HepG2 (cell line): ENCODE data around the gene DSCAML1. TPM values are rescaled to one million over a fixed set of nuclear protein-coding genes. Genes with fewer than 3 reads are reported as not detected.

ENCODE experiments used
- ATAC-seq: fragments of 200-7000 bp; cut with Tn5 transposase; 3 replicates; pipeline ENCODE4 v1.9.1; 2020; ENCODE audit warnings: mild to moderate bottlenecking, moderate library complexity
- BruUV-seq: library from RNA; stranded (reverse); fragments of 400-500 nt; replicated peaks from 2 replicates; lab custom pipeline; 2021; lab: Mats Ljungman, UMichigan
- CTCF ChIA-PET: fragments of 300-600 bp; formaldehyde crosslinking; extraction: SDS; loops from one replicate; lab custom pipeline; 2021; ENCODE audit warnings: low total read pairs, inconsistent platforms, low intra/inter-chr PET ratio; lab: Yijun Ruan, JAX
- POLR2A ChIA-PET: fragments of 350-600 bp; sonication (Branson Sonifier 250); formaldehyde crosslinking; loops from one replicate; lab custom pipeline; 2020; ENCODE audit warnings: antibody characterized with exemption, inconsistent platforms; lab: Yijun Ruan, JAX
- DNase-seq: peaks from one replicate; pipeline ENCODE4 v3.0.0-alpha.2; 2015; ENCODE audit warnings: low spot score
- FAIRE-seq: peaks from 3 replicates; lab custom pipeline; 2011; peaks lifted over from hg19 to GRCh38; lab: Jason Lieb, UNC
- H2AFZ ChIP-seq: one replicate; pipeline ENCODE4 v1.6.1; 2011; ENCODE audit warnings: low read length, inconsistent platforms
- H3K27ac ChIP-seq: fragments of 300-600 bp; 3 replicates; pipeline ENCODE4 v1.8.0; 2011; ENCODE audit warnings: mixed run types, mild to moderate bottlenecking, mixed read lengths, low read length, inconsistent platforms; ENCODE audit not compliant: insufficient read depth; ENCODE audit errors: extremely low read length
- H3K27me3 ChIP-seq, 2 experiments: fragments of 200-600 bp in 1 of 2; 2 replicates in 1 of 2; 3 replicates in 1 of 2; pipeline versions ENCODE4 v1.6.0 to v1.8.0; 2011; ENCODE audit warnings: low read length in 2 of 2, mild to moderate bottlenecking in 2 of 2, moderate library complexity in 2 of 2, inconsistent platforms in 1 of 2; ENCODE audit not compliant: insufficient read depth in 2 of 2, control insufficient read depth in 1 of 2
- H3K36me3 ChIP-seq, 2 experiments: fragments of 200-600 bp in 1 of 2; replicated peaks in 1 of 2; 2 replicates in 1 of 2; 3 replicates in 1 of 2; pipeline versions ENCODE4 v1.5.1 to v1.8.0; 2011; ENCODE audit warnings: low read length in 2 of 2, inconsistent platforms in 1 of 2; ENCODE audit not compliant: insufficient read depth in 2 of 2, control insufficient read depth in 1 of 2
- H3K4me1 ChIP-seq: 2 replicates; pipeline ENCODE4 v1.5.1; 2012; ENCODE audit warnings: low read length, inconsistent platforms; ENCODE audit not compliant: insufficient read depth
- H3K4me2 ChIP-seq: 2 replicates; pipeline ENCODE4 v1.6.0; 2011; ENCODE audit warnings: low read depth, low read length, inconsistent platforms
- H3K4me3 ChIP-seq, 3 experiments: fragments of 200-600 bp in 1 of 3; sonication (generic), shearing (Covaris generic) in 1 of 3; replicated peaks in 1 of 3; 2 replicates each; pipeline ENCODE4 v1.5.1; 2011 to 2016; ENCODE audit warnings: low read length in 3 of 3, inconsistent platforms in 2 of 3, low read depth in 2 of 3, mild to moderate bottlenecking in 2 of 3, control low read depth in 1 of 3, mixed read lengths in 1 of 3; ENCODE audit not compliant: insufficient read depth in 1 of 3
- H3K79me2 ChIP-seq: one replicate; pipeline ENCODE4 v1.6.1; 2011; ENCODE audit warnings: low read length, inconsistent platforms; ENCODE audit not compliant: insufficient read depth
- H3K9ac ChIP-seq: 2 replicates; pipeline ENCODE4 v1.6.0; 2011; ENCODE audit warnings: mild to moderate bottlenecking, low read depth, low read length, inconsistent platforms; ENCODE audit not compliant: insufficient read depth
- H3K9me3 ChIP-seq: 2 replicates; pipeline ENCODE4 v1.5.1; 2012; ENCODE audit warnings: mild to moderate bottlenecking, low read length
- H4K20me1 ChIP-seq: 2 replicates; pipeline ENCODE4 v1.6.0; 2011; ENCODE audit warnings: inconsistent platforms, mild to moderate bottlenecking, low read length, moderate library complexity; ENCODE audit not compliant: insufficient read depth
- AGO2 ChIP-seq: fragments of 200-400 bp; formaldehyde crosslinking; optimal IDR thresholded peaks from 2 replicates; pipeline ENCODE3; 2017; ENCODE audit warnings: mild to moderate bottlenecking, low read depth, low read length, moderate library complexity
- CREM ChIP-seq, 2 experiments: sonication (generic) in 1 of 2; formaldehyde crosslinking in 1 of 2; IDR thresholded peaks; 2 replicates each; pipeline versions ENCODE4 v1.4.0 to v1.6.1; 2016 to 2020; ENCODE audit warnings: antibody characterized with exemption in 1 of 2, mild to moderate bottlenecking in 1 of 2, missing genetic modification reagents in 1 of 2
- ELF4 ChIP-seq: sonication (generic); formaldehyde crosslinking; IDR thresholded peaks from 2 replicates; pipeline ENCODE4 v1.5.0; 2020; ENCODE audit warnings: missing genetic modification reagents, mild to moderate bottlenecking, moderate library complexity, borderline replicate concordance
- PCBP2 ChIP-seq: fragments of 200-400 bp; formaldehyde crosslinking; optimal IDR thresholded peaks from 2 replicates; pipeline ENCODE3; 2018; ENCODE audit warnings: low read length, low read depth; ENCODE audit not compliant: poor library complexity, severe bottlenecking
- PHF20 ChIP-seq: sonication (generic); formaldehyde crosslinking; IDR thresholded peaks from 2 replicates; pipeline ENCODE4 v1.5.0; 2020; ENCODE audit warnings: mild to moderate bottlenecking, missing genetic modification reagents
- RBAK ChIP-seq: sonication (generic); formaldehyde crosslinking; IDR thresholded peaks from 2 replicates; pipeline ENCODE4 v1.5.1; 2020; ENCODE audit warnings: mild to moderate bottlenecking, missing genetic modification reagents
- YEATS4 ChIP-seq: sonication (generic); formaldehyde crosslinking; IDR thresholded peaks from 2 replicates; pipeline ENCODE4 v1.4.0; 2020; ENCODE audit warnings: missing genetic modification reagents, borderline replicate concordance
- ZFP82 ChIP-seq: sonication (generic); formaldehyde crosslinking; IDR thresholded peaks from 2 replicates; pipeline ENCODE4 v1.5.1; 2020; ENCODE audit warnings: mild to moderate bottlenecking, missing genetic modification reagents, borderline replicate concordance
- ZMAT3 ChIP-seq: sonication (generic); formaldehyde crosslinking; conservative IDR thresholded peaks from 2 replicates; pipeline ENCODE4 v1.7.0; 2021; ENCODE audit warnings: missing genetic modification reagents
- ZNF816 ChIP-seq: sonication (generic); formaldehyde crosslinking; IDR thresholded peaks from 2 replicates; pipeline ENCODE4 v1.8.0; 2022; ENCODE audit warnings: missing genetic modification reagents, mild to moderate bottlenecking, borderline replicate concordance
- WGBS: methylation state at CpG from one replicate; pipeline ENCODE4 v1.1.6; 2017; ENCODE audit warnings: low lambda C conversion rate; 5-methylcytosine and 5-hydroxymethylcytosine counted together
- in situ Hi-C: cut with HindIII; loops from 2 replicates; pipeline ENCODE4 v1.10.0; 2017; ENCODE audit warnings: low pct_unique_long_range_greater_than_20kb; ENCODE audit not compliant: extremely low pct_ligation_motif_present
- intact Hi-C: fragments of 100-400 bp; cut with micrococcal nuclease; formaldehyde crosslinking; loops from one replicate; pipeline ENCODE4 v1.10.0; 2022; ENCODE audit not compliant: unreplicated experiment
- polyA plus RNA-seq, 8 experiments: library from polyadenylated mRNA; depleted of rRNA in 3 of 8; stranded (reverse) in 7 of 8; unstranded in 1 of 8; fragments of >200 nt; fragmentation: Illumina TruSeq in 4 of 8; extraction: Trizol in 4 of 8; gene quantifications; 2 replicates each; pipeline versions ENCODE4 v1.2.1 to v1.2.3, GENCODE V29; 2011 to 2016; ENCODE audit warnings: low read depth in 4 of 8, missing spikeins in 1 of 8, mixed read lengths in 1 of 8; ENCODE audit not compliant: insufficient read depth in 1 of 8
- total RNA-seq, 5 experiments: library from RNA; depleted of rRNA; stranded (reverse); fragments of >200 nt; fragmentation: Illumina TruSeq; extraction: Trizol; gene quantifications; 2 replicates each; pipeline ENCODE4 v1.2.3, GENCODE V29; 2016; ENCODE audit warnings: low read depth in 1 of 5
- TF ChIP-seq, protein P1 (sequence below), 2 experiments: sonication (generic) in 1 of 2; formaldehyde crosslinking in 1 of 2; IDR thresholded peaks; 2 replicates each; pipeline versions ENCODE4 v1.6.1 to v1.9.0; 2014 to 2022; ENCODE audit warnings: antibody characterized with exemption in 1 of 2, borderline replicate concordance in 1 of 2, inconsistent platforms in 1 of 2, low read depth in 1 of 2, missing genetic modification reagents in 1 of 2
- TF ChIP-seq, protein P2 (sequence below): sonication (generic); formaldehyde crosslinking; IDR thresholded peaks from 2 replicates; pipeline ENCODE4 v1.5.0; 2020; ENCODE audit warnings: mild to moderate bottlenecking, missing genetic modification reagents, borderline replicate concordance

Gene DSCAML1
- total and polyA plus RNA-seq, 2 of the 13 experiments (the other 11 are each of a cell fraction or from before 2014, with no cell fraction given), result 0.29 to 0.40 TPM

DNA sequence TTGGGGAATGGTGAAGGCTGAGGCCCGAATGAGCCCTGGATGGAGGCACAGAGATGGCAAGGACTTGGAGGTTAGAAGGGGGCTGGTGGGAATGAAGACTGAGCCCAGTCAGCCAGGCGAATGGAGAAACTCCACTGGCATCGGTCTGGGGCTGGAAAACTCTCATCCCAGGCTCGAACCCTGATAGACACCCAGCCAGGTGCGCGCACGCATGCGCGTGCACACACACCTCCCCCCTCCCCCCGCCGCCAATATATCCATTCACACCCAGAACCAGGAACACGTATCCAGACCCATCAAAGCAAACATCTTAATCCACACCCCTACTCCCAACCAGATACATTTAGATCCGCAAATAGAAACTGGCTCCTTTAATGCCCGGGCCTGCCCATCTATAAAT is 330.1 kb downstream of the DSCAML1 start:
- intact Hi-C loops (no loop called here), in situ Hi-C loops (no loop called here)
- H3K4me2 ChIP-seq, result no peak overlapping the region
- H3K4me3 ChIP-seq, result no peak overlapping the region
- H3K36me3 ChIP-seq, result no peaks in the 10 kb centered on the region
- ATAC-seq, result no peak
- no TSS peak for BruUV-seq
- no peaks in the 10 kb centered on the region for H3K4me1 ChIP-seq
- ChIA-PET CTCF (no interaction called here), POLR2A (no interaction called here)
- no peak for DNase-seq
- H3K27ac ChIP-seq, result no peak overlapping the region
- no peak overlapping the region for H3K9ac ChIP-seq
- no peak for FAIRE-seq
- no peak overlapping the region for H2AFZ ChIP-seq
- 64% methylated on average over 13 of the region's 14 CpGs for WGBS
- no peaks in the 10 kb centered on the region for H4K20me1 ChIP-seq
- H3K79me2 ChIP-seq, result no peaks in the 10 kb centered on the region
- H3K27me3 ChIP-seq, result peaks cover 0 to 19% of the 10 kb centered on the region in 2 experiments
- no peaks in the 10 kb centered on the region for H3K9me3 ChIP-seq
- TF ChIP-seq CREM (IDR thresholded peaks at IDR 0.05), result no peak
- TF ChIP-seq CREM (CRISPR knock-in tag; IDR thresholded peaks at IDR 0.05), result no peak
- TF ChIP-seq ZNF816 (CRISPR knock-in tag), result no peak
- TF ChIP-seq PHF20 (CRISPR knock-in tag), result no peak
- TF ChIP-seq PCBP2, result no peak
- TF ChIP-seq ELF4 (CRISPR knock-in tag), result no peak
- no peak for TF ChIP-seq ZFP82 (CRISPR knock-in tag)
- no peak for TF ChIP-seq AGO2
- TF ChIP-seq YEATS4 (CRISPR knock-in tag), result no peak
- TF ChIP-seq, protein P1, sequence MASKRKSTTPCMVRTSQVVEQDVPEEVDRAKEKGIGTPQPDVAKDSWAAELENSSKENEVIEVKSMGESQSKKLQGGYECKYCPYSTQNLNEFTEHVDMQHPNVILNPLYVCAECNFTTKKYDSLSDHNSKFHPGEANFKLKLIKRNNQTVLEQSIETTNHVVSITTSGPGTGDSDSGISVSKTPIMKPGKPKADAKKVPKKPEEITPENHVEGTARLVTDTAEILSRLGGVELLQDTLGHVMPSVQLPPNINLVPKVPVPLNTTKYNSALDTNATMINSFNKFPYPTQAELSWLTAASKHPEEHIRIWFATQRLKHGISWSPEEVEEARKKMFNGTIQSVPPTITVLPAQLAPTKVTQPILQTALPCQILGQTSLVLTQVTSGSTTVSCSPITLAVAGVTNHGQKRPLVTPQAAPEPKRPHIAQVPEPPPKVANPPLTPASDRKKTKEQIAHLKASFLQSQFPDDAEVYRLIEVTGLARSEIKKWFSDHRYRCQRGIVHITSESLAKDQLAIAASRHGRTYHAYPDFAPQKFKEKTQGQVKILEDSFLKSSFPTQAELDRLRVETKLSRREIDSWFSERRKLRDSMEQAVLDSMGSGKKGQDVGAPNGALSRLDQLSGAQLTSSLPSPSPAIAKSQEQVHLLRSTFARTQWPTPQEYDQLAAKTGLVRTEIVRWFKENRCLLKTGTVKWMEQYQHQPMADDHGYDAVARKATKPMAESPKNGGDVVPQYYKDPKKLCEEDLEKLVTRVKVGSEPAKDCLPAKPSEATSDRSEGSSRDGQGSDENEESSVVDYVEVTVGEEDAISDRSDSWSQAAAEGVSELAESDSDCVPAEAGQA (IDR thresholded peaks at IDR 0.05; ENCODE audit: low read depth), result no peak
- TF ChIP-seq, protein P1 (CRISPR knock-in tag; IDR thresholded peaks at IDR 0.05; ENCODE audit: borderline replicate concordance), result no peak
- TF ChIP-seq, protein P2, sequence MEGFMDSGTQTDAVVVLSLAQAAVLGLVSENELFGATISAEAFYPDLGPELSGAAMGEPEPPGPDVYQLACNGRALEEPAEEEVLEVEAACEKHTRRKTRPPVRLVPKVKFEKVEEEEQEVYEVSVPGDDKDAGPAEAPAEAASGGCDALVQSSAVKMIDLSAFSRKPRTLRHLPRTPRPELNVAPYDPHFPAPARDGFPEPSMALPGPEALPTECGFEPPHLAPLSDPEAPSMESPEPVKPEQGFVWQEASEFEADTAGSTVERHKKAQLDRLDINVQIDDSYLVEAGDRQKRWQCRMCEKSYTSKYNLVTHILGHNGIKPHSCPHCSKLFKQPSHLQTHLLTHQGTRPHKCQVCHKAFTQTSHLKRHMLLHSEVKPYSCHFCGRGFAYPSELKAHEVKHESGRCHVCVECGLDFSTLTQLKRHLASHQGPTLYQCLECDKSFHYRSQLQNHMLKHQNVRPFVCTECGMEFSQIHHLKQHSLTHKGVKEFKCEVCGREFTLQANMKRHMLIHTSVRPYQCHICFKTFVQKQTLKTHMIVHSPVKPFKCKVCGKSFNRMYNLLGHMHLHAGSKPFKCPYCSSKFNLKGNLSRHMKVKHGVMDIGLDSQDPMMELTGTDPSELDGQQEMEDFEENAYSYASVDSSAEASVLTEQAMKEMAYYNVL (CRISPR knock-in tag), result no peak
- TF ChIP-seq ZMAT3, result no peak
- no peak for TF ChIP-seq RBAK (CRISPR knock-in tag)
